Measurements from ENCODE around the gene TPST2.

The TPST2 gene

DNA sequence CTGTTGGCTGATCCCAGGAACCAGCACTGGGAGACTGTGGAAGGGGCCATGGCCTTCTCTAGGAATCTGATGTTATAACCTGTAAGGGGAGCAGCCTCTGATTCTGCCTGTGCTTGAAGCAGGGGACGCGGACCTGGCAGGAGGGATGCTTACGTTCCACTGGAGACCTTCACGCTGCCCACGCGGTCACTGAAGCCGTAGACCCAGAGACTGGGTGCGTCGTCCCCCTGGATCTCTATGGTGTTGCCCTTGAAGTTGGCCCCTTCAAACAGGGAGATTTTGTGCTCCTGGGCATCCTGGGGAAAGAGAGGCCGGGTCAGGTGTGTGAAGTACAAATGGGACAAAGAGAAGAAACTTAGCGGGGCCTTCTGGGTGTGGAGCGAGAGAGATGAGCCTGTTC is 11.8 kb upstream of the TPST2 start:
- Histone ChIP-seq H3K79me2 (ENCODE audit: insufficient read depth, low read length) (no peaks in the 10 kb centered on the region), H3K4me1 (ENCODE audit: insufficient read depth, low read length) (no peaks in the 10 kb centered on the region), H4K20me1 (ENCODE audit: insufficient read depth, low read length) (no peaks in the 10 kb centered on the region), H3K27ac (ENCODE audit: low read length) (no peak overlapping the region), H3K27me3 (ENCODE audit: insufficient read depth, low read length, poor library complexity) (no peaks in the 10 kb centered on the region), H3K4me3 (ENCODE audit: low read depth in 1 of 2, low read length in 2 of 2) (no peak overlapping the region), H3K36me3 (ENCODE audit: insufficient read depth, low read length) (no peaks in the 10 kb centered on the region), H2AFZ (ENCODE audit: low read depth, low read length) (no peak overlapping the region), H3K9me3 (ENCODE audit: insufficient read depth, low read length, severe bottlenecking) (no peaks in the 10 kb centered on the region), H3K9ac (ENCODE audit: low read depth, low read length) (no peak overlapping the region), H3K4me2 (ENCODE audit: insufficient read depth, low read length) (no peak overlapping the region)
- TF ChIP-seq, protein P1, sequence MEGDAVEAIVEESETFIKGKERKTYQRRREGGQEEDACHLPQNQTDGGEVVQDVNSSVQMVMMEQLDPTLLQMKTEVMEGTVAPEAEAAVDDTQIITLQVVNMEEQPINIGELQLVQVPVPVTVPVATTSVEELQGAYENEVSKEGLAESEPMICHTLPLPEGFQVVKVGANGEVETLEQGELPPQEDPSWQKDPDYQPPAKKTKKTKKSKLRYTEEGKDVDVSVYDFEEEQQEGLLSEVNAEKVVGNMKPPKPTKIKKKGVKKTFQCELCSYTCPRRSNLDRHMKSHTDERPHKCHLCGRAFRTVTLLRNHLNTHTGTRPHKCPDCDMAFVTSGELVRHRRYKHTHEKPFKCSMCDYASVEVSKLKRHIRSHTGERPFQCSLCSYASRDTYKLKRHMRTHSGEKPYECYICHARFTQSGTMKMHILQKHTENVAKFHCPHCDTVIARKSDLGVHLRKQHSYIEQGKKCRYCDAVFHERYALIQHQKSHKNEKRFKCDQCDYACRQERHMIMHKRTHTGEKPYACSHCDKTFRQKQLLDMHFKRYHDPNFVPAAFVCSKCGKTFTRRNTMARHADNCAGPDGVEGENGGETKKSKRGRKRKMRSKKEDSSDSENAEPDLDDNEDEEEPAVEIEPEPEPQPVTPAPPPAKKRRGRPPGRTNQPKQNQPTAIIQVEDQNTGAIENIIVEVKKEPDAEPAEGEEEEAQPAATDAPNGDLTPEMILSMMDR (IDR thresholded peaks at IDR 0.05; ENCODE audit: borderline replicate concordance, extremely low read depth, low read length, poor library complexity, severe bottlenecking), result no peak
- no peak for TF ChIP-seq EZH2 (IDR thresholded peaks at IDR 0.05; ENCODE audit: borderline replicate concordance, low read depth, low read length, severe bottlenecking)
- ATAC-seq (ENCODE audit: insufficient read depth, low read depth) (no peak), DNase-seq (no peak)

DNA sequence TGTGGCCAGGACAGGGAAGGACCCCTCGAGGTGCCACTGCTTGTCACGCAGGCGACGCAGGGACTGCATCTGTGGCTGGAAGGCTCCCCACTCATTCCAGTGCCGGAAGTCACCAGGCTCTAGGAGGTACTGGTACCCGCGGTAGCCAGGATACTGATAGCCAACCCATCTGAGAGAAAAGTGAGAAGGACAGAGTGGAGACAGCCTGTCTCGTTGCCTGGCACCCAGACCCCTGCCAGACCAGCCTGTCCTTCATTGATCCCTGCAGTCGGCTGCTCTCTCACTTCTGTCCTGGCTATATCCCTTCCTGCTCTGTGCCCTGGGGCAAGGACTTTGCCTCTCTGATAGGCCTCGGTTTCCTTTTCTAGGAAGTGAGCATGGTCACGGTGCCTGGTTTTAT is 9.6 kb upstream of the TPST2 start:
- no peaks in the 10 kb centered on the region for H3K79me2 ChIP-seq (ENCODE audit: insufficient read depth, low read length)
- H3K4me2 ChIP-seq (ENCODE audit: insufficient read depth, low read length), result no peak overlapping the region
- H4K20me1 ChIP-seq (ENCODE audit: insufficient read depth, low read length), result no peaks in the 10 kb centered on the region
- H3K4me3 ChIP-seq (ENCODE audit: low read depth in 1 of 2, low read length in 2 of 2), result no peak overlapping the region
- no peak overlapping the region for H2AFZ ChIP-seq (ENCODE audit: low read depth, low read length)
- H3K4me1 ChIP-seq (ENCODE audit: insufficient read depth, low read length), result no peaks in the 10 kb centered on the region
- H3K9ac ChIP-seq (ENCODE audit: low read depth, low read length), result no peak overlapping the region
- H3K36me3 ChIP-seq (ENCODE audit: insufficient read depth, low read length), result no peaks in the 10 kb centered on the region
- H3K9me3 ChIP-seq (ENCODE audit: insufficient read depth, low read length, severe bottlenecking), result no peaks in the 10 kb centered on the region
- no peak for DNase-seq
- H3K27me3 ChIP-seq (ENCODE audit: insufficient read depth, low read length, poor library complexity), result no peaks in the 10 kb centered on the region
- no peak for TF ChIP-seq EZH2 (IDR thresholded peaks at IDR 0.05; ENCODE audit: borderline replicate concordance, low read depth, low read length, severe bottlenecking)
- TF ChIP-seq, protein P1 (IDR thresholded peaks at IDR 0.05; ENCODE audit: borderline replicate concordance, extremely low read depth, low read length, poor library complexity, severe bottlenecking), result no peak
- no peak for ATAC-seq (ENCODE audit: insufficient read depth, low read depth)
- H3K27ac ChIP-seq (ENCODE audit: low read length), result no peak overlapping the region

DNA sequence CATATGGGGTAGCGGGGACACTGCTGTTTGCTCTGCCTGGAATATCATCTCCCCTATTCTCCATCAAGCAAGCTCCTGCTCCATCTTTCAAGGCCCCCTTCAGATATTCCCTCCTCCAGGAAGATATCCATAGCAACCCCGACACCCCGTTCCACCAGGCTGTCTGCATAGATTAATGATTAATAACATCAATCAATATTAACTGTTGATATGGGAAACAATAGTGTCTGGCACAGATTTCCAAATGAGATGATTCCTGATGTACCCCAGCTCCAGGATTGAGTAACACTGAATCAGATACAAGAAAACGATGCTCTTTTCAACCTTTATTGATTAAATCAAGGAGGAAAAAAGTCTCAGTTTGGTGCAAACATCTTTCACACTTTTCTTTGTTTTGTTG is 7.5 kb upstream of the TPST2 start:
- Histone ChIP-seq H3K36me3 (ENCODE audit: insufficient read depth, low read length) (no peaks in the 10 kb centered on the region), H3K9ac (ENCODE audit: low read depth, low read length) (no peak overlapping the region), H4K20me1 (ENCODE audit: insufficient read depth, low read length) (no peaks in the 10 kb centered on the region), H3K9me3 (ENCODE audit: insufficient read depth, low read length, severe bottlenecking) (no peaks in the 10 kb centered on the region), H3K27me3 (ENCODE audit: insufficient read depth, low read length, poor library complexity) (peaks cover 4% of the 10 kb centered on the region), H3K4me1 (ENCODE audit: insufficient read depth, low read length) (peaks cover 8% of the 10 kb centered on the region), H3K27ac (ENCODE audit: low read length) (no peak overlapping the region), H2AFZ (ENCODE audit: low read depth, low read length) (no peak overlapping the region), H3K79me2 (ENCODE audit: insufficient read depth, low read length) (no peaks in the 10 kb centered on the region), H3K4me3 (ENCODE audit: low read depth in 1 of 2, low read length in 2 of 2) (no peak overlapping the region), H3K4me2 (ENCODE audit: insufficient read depth, low read length) (no peak overlapping the region)
- DNase-seq (no peak), ATAC-seq (ENCODE audit: insufficient read depth, low read depth) (no peak)
- TF ChIP-seq, protein P1 (IDR thresholded peaks at IDR 0.05; ENCODE audit: borderline replicate concordance, extremely low read depth, low read length, poor library complexity, severe bottlenecking), result no peak
- TF ChIP-seq EZH2 (IDR thresholded peaks at IDR 0.05; ENCODE audit: borderline replicate concordance, low read depth, low read length, severe bottlenecking), result no peak

DNA sequence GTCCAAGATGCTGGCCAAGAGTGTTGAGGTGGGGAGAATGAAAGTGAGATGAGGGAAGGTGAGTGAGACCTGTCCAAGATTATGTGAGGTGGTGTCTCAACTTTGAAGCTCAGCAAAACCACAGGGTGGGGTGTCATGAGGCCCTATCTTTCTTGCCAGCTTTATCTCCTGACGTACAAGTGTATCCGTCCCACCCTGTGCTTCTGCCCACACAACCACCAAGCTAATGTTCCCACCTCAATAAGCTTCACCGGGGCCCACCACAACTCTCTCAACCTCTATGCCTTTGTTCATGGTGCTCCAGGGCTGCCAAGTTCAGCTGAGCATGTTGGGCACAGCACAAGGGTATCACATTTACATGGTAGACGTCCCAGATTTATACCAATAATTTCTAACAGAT is 7.1 kb upstream of the TPST2 start:
- Histone ChIP-seq H3K27ac (ENCODE audit: low read length) (no peak overlapping the region), H3K27me3 (ENCODE audit: insufficient read depth, low read length, poor library complexity) (peaks cover 4% of the 10 kb centered on the region), H3K9ac (ENCODE audit: low read depth, low read length) (no peak overlapping the region), H3K9me3 (ENCODE audit: insufficient read depth, low read length, severe bottlenecking) (no peaks in the 10 kb centered on the region), H3K79me2 (ENCODE audit: insufficient read depth, low read length) (no peaks in the 10 kb centered on the region), H2AFZ (ENCODE audit: low read depth, low read length) (no peak overlapping the region), H3K4me1 (ENCODE audit: insufficient read depth, low read length) (peaks cover 12% of the 10 kb centered on the region), H4K20me1 (ENCODE audit: insufficient read depth, low read length) (no peaks in the 10 kb centered on the region), H3K4me2 (ENCODE audit: insufficient read depth, low read length) (no peak overlapping the region), H3K4me3 (ENCODE audit: low read depth in 1 of 2, low read length in 2 of 2) (no peak overlapping the region), H3K36me3 (ENCODE audit: insufficient read depth, low read length) (no peaks in the 10 kb centered on the region)
- TF ChIP-seq, protein P1 (IDR thresholded peaks at IDR 0.05; ENCODE audit: borderline replicate concordance, extremely low read depth, low read length, poor library complexity, severe bottlenecking), result no peak
- TF ChIP-seq EZH2 (IDR thresholded peaks at IDR 0.05; ENCODE audit: borderline replicate concordance, low read depth, low read length, severe bottlenecking), result no peak
- ATAC-seq (ENCODE audit: insufficient read depth, low read depth) (no peak), DNase-seq (no peak)
